Liver (tissue), 3 donors: Measurements from ENCODE around the gene ARMC12.

Experiments
- EGR1 ChIP-seq, 2 donors: IDR thresholded peaks; 2 replicates each; pipeline ENCODE4 v1.6.1; 2016 to 2018; ENCODE audit warnings: antibody characterized with exemption in 2 of 2, low read depth in 2 of 2
- FOXA1 ChIP-seq: IDR thresholded peaks from 2 replicates; pipeline ENCODE4 v1.6.1; 2016; ENCODE audit warnings: antibody characterized with exemption
- HNF4A ChIP-seq, 2 donors: conservative IDR thresholded peaks; 2 replicates each; pipeline ENCODE4 v1.6.1; 2016; ENCODE audit warnings: antibody characterized with exemption in 2 of 2, mild to moderate bottlenecking in 2 of 2
- HNF4G ChIP-seq: IDR thresholded peaks from 2 replicates; pipeline ENCODE4 v1.6.1; 2016; ENCODE audit warnings: antibody characterized with exemption
- JUND ChIP-seq, 2 donors: IDR thresholded peaks; 2 replicates each; pipeline ENCODE4 v1.6.1; 2016; ENCODE audit warnings: antibody characterized with exemption in 2 of 2
- MAX ChIP-seq: IDR thresholded peaks from 2 replicates; pipeline ENCODE4 v1.6.1; 2016; ENCODE audit warnings: antibody characterized with exemption
- RAD21 ChIP-seq, 2 donors: IDR thresholded peaks; 2 replicates each; pipeline ENCODE4 v1.6.1; 2016; ENCODE audit warnings: antibody characterized with exemption in 2 of 2, mild to moderate bottlenecking in 2 of 2
- REST ChIP-seq: IDR thresholded peaks from 2 replicates; pipeline ENCODE4 v1.6.1; 2016; ENCODE audit warnings: antibody characterized with exemption, mild to moderate bottlenecking
- RXRA ChIP-seq, 2 donors: IDR thresholded peaks; 2 replicates each; pipeline ENCODE4 v1.6.1; 2017 to 2018; ENCODE audit warnings: antibody characterized with exemption in 2 of 2, mild to moderate bottlenecking in 1 of 2
- SP1 ChIP-seq: IDR thresholded peaks from 2 replicates; pipeline ENCODE4 v1.6.1; 2018; ENCODE audit warnings: antibody characterized with exemption, mild to moderate bottlenecking
- TAF1 ChIP-seq: conservative IDR thresholded peaks from 2 replicates; pipeline ENCODE4 v1.6.1; 2016; ENCODE audit warnings: antibody characterized with exemption, mild to moderate bottlenecking
- YY1 ChIP-seq: IDR thresholded peaks from 2 replicates; pipeline ENCODE4 v1.6.1; 2016; ENCODE audit warnings: antibody characterized with exemption, mild to moderate bottlenecking
- TF ChIP-seq, protein P1 (sequence below): fragments of 150-350 bp; IDR thresholded peaks from 2 replicates; pipeline ENCODE4 v1.5.1; 2017; ENCODE audit warnings: improper control_type of control experiment, low read depth, low read length; ENCODE audit not compliant: missing input control
- TF ChIP-seq, protein P2 (sequence below): IDR thresholded peaks from 2 replicates; pipeline ENCODE4 v1.6.1; 2016; ENCODE audit warnings: antibody characterized with exemption
- donor health status: healthy.
- donor health status: healthy.

GRCh38 chr6:35794536-35795452, 58.0 kb downstream of the ARMC12 start:
- no peak for TF ChIP-seq RAD21 (IDR thresholded peaks at IDR 0.05)
- TF ChIP-seq MAX = no peak
- TF ChIP-seq, protein P1, sequence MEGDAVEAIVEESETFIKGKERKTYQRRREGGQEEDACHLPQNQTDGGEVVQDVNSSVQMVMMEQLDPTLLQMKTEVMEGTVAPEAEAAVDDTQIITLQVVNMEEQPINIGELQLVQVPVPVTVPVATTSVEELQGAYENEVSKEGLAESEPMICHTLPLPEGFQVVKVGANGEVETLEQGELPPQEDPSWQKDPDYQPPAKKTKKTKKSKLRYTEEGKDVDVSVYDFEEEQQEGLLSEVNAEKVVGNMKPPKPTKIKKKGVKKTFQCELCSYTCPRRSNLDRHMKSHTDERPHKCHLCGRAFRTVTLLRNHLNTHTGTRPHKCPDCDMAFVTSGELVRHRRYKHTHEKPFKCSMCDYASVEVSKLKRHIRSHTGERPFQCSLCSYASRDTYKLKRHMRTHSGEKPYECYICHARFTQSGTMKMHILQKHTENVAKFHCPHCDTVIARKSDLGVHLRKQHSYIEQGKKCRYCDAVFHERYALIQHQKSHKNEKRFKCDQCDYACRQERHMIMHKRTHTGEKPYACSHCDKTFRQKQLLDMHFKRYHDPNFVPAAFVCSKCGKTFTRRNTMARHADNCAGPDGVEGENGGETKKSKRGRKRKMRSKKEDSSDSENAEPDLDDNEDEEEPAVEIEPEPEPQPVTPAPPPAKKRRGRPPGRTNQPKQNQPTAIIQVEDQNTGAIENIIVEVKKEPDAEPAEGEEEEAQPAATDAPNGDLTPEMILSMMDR = no peak
- no peak for TF ChIP-seq YY1
- no peak for TF ChIP-seq RXRA (IDR thresholded peaks at IDR 0.05)
- no peak for TF ChIP-seq JUND (IDR thresholded peaks at IDR 0.05)
- TF ChIP-seq TAF1 = no peak
- no peak for TF ChIP-seq HNF4G
- TF ChIP-seq EGR1 (IDR thresholded peaks at IDR 0.05; ENCODE audit: low read depth in 2 of 2) = no peak
- TF ChIP-seq, protein P2, sequence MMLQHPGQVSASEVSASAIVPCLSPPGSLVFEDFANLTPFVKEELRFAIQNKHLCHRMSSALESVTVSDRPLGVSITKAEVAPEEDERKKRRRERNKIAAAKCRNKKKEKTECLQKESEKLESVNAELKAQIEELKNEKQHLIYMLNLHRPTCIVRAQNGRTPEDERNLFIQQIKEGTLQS = no peak
- no peak for TF ChIP-seq SP1
- no peak for TF ChIP-seq HNF4A (conservative IDR thresholded peaks at IDR 0.05)
- no peak for TF ChIP-seq REST
- no peak for TF ChIP-seq FOXA1
